GM12891 (cell line): Measurements from ENCODE around the gene OSM.

Experiments used
- PAX5 ChIP-seq: IDR thresholded peaks from 2 replicates; pipeline ENCODE4 v1.6.1; 2011; ENCODE audit warnings: low read length, moderate library complexity, mild to moderate bottlenecking; ENCODE audit not compliant: insufficient read depth, severe bottlenecking
- POLR2A ChIP-seq: IDR thresholded peaks from 2 replicates; pipeline ENCODE4 v1.6.1; 2011; ENCODE audit warnings: low read depth, low read length, control low read depth
- POLR2AphosphoS5 ChIP-seq: IDR thresholded peaks from 2 replicates; pipeline ENCODE4 v1.6.1; 2011; ENCODE audit warnings: low read depth, low read length, control low read depth
- SPI1 ChIP-seq: IDR thresholded peaks from 2 replicates; pipeline ENCODE4 v1.6.1; 2011; ENCODE audit warnings: low read depth, low read length, control low read depth
- TAF1 ChIP-seq: IDR thresholded peaks from 2 replicates; pipeline ENCODE4 v1.6.1; 2011; ENCODE audit warnings: low read depth, low read length, control low read depth

DNA sequence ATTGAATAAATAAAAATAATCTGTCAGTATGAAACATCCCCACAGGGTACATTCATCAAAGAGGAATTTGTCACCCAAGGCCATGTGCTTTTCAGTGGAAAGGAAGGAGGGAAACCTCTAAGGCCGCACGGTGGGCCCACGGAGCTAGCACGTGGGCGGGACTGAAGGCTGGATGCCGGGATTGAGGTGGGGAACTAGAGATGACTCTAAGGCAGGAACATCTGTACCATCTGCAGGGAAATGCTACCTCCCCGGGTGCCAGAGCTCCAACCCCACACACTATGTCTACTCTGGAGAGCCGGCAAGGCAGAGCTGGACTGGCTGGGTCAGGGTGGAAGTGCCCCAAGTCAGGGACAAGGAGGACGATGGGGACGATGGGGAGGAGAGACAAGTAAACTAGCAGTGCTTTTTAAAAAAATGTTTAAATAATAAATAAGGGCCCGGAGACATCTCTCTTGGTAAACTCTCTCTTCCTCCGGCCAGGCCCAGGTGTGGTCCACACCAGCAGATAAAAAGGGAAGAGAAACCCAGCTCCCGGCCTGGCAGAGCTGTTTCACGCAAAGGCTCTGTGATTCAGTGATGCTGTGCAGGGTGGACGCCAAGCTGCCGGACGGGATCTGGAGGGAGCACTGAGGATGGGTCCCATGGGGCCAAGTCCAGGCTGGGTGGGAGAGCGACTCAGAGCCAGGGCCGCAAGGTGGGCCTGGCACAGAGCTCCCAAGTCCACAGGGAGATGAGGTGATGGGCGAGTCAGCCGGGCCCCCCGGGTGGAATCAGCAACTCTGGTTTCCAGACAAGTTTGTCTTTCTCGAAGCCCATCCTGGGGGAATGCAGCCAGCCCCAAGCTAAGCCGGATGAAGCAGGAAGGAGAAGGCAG is 25.9 kb downstream of the OSM start:
- no peak for TF ChIP-seq POLR2AphosphoS5
- TF ChIP-seq POLR2A: no peak
- TF ChIP-seq TAF1: no peak
- peak; percentile 88 for TF ChIP-seq SPI1
- no peak for TF ChIP-seq PAX5
